Left kidney (tissue), 8 donors: ENCODE data around the gene KIAA1586. TPM values are rescaled to one million over a fixed set of nuclear protein-coding genes. Genes with fewer than 3 reads are reported as not detected.
"Not testable (repeated sequence)": the region's sequence is repeated elsewhere in the genome, so short reads cannot be mapped to it uniquely, and the experiment has no call there.

Experiments
- DNase-seq: peaks from one replicate; pipeline ENCODE4 v3.0.0-alpha.2; 2013
- long read RNA-seq, 8 donors: transcript quantifications; one replicate each; lab custom pipeline, GENCODE V29; 2026
- polyA plus RNA-seq: library from polyadenylated mRNA; unstranded; fragments of 120-200 nt; gene quantifications from one replicate; pipeline ENCODE4 v1.2.1, GENCODE V29; 2013; ENCODE audit not compliant: insufficient read length

Gene KIAA1586, protein sequence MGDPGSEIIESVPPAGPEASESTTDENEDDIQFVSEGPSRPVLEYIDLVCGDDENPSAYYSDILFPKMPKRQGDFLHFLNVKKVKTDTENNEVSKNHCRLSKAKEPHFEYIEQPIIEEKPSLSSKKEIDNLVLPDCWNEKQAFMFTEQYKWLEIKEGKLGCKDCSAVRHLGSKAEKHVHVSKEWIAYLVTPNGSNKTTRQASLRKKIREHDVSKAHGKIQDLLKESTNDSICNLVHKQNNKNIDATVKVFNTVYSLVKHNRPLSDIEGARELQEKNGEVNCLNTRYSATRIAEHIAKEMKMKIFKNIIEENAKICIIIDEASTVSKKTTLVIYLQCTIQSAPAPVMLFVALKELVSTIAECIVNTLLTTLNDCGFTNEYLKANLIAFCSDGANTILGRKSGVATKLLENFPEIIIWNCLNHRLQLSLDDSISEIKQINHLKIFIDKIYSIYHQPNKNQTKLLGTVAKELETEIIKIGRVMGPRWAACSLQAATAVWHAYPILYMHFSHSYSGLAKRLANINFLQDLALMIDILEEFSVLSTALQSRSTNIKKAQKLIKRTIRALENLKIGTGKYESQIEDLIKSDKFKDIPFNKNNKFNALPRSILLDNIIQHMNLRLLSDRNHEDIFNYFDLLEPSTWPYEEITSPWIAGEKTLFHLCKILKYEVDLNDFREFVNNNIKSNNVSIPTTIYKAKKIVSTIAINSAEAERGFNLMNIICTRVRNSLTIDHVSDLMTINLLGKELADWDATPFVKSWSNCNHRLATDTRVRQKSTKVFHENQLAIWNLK
- 27.0 TPM for polyA plus RNA-seq
- long read RNA-seq, donor 1, transcript KIAA1586-201 (4 exons, 2,933 nt) = major isoform, 11 of 12 reads
- long read RNA-seq, donor 1, partial matches to known transcripts = 0 of 12 reads
- long read RNA-seq, donor 1, other reads (novel, unspliced or antisense) = 0 of 12 reads
- long read RNA-seq, donor 2, transcript KIAA1586-201 (4 exons, 2,933 nt) = major isoform, 17 of 18 reads
- long read RNA-seq, donor 2, partial matches to known transcripts = 0 of 18 reads
- long read RNA-seq, donor 2, other reads (novel, unspliced or antisense) = 0 of 18 reads
- long read RNA-seq, donor 3, partial matches to known transcripts = 13 of 17 reads
- long read RNA-seq, donor 3, other reads (novel, unspliced or antisense) = 0 of 17 reads
- long read RNA-seq, donor 4, partial matches to known transcripts = 0 of 3 reads
- long read RNA-seq, donor 4, other reads (novel, unspliced or antisense) = 0 of 3 reads
- long read RNA-seq, donor 5, transcript KIAA1586-201 (4 exons, 2,933 nt) = major isoform, 15 of 18 reads
- long read RNA-seq, donor 5, partial matches to known transcripts = 0 of 18 reads
- long read RNA-seq, donor 5, other reads (novel, unspliced or antisense) = 0 of 18 reads
- long read RNA-seq, donor 6, transcript KIAA1586-201 (4 exons, 2,933 nt) = major isoform, 10 of 10 reads
- long read RNA-seq, donor 6, partial matches to known transcripts = 0 of 10 reads
- long read RNA-seq, donor 6, other reads (novel, unspliced or antisense) = 0 of 10 reads
- long read RNA-seq, donor 7, transcript KIAA1586-201 (4 exons, 2,933 nt) = major isoform, 9 of 16 reads
- long read RNA-seq, donor 7, partial matches to known transcripts = 5 of 16 reads
- long read RNA-seq, donor 7, other reads (novel, unspliced or antisense) = 0 of 16 reads
- long read RNA-seq, donor 8, transcript KIAA1586-201 (4 exons, 2,933 nt) = major isoform, 5 of 5 reads
- long read RNA-seq, donor 8, partial matches to known transcripts = 0 of 5 reads
- long read RNA-seq, donor 8, other reads (novel, unspliced or antisense) = 0 of 5 reads

DNA sequence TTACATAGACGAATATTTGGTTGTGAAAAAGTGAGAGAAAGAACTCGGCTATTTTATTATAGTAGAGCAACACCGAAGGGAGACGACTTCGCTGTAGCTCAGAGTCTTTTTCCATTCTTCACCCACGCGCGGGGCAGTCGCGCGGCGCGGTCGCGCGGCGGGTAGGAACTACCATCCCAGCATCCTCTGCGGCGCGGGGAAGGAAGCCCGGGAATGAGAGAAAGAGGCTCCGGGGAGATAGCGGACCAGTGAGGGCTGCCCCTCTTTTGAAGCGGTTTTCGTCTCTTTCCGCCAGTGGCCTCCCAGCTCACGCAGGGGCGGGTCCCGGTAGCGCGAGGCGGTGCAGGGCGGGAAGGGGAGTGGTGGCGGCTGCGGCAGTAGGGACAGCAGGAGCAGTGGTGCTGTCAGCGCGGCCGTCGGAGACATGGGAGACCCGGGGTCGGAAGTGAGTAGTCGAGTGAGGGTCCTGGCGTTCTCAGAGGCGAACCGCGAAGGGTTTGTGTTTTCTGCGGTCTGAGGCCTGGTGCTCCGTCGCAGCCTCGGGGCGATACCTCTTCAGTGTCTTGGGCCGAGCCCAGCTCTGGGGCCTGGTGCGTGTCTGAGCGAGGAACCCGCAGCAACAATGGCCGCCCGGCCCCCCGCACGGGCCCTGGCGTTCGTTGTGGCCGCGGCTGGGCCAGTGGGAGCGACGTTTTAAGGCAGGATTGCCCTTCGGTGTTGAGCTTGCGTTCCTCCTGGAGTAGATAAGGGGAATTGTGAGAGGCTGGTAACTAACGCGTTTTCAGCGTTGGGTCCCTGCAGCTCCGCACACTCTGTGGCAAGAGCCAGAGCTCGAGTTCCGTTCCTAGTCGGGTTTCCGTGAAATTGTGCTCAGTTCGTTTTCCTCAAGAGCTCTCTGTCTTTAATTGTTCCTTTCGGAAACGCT, at the start of gene KIAA1586:
Gene KIAA1586, plus strand, starts transcription at position 362 of the 925 bp plus-strand sequence. Its CDS starts 63 bp downstream, at position 425.
- peak; percentile 86 for DNase-seq

DNA sequence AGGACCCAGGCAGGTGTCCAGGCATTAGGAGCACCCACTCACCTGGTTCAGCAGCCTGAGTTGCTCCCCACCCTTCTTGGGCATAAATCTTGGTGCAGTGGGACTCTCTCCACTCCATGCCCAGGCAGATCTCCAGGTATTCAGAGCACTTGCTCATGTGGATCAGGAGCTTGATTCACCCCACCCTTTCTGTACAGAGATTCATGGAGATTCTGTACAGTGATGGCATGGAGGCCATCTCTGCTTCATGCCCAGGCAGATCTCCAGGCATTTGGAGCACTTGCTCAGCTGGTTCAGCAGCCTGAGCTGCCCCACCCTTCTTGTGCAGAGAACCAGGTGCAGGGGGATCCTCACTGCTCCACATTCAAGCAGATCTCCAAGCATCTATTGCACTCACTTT, 47.4 kb upstream of the KIAA1586 start:
- DNase-seq = no peak

DNA sequence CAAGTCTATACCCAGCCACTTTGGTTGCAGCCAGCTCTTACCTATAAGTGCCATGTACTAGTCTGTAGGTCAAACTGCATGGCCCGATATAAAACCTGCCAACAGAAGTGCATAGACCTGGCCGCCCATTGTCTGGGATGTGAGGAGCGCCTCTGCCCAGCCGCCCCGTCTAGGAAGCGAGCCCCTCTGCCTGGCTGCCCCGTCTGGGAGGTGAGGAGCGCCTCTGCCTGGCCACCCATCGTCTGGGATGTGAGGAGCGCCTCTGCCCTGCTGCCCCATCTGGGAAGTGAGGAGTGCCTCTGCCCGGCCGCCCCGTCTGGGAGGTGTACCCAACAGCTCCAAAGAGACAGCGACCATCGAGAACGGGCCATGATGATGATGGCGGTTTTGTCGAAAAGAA, 46.7 kb upstream of the KIAA1586 start:
- not testable (repeated sequence) for DNase-seq

DNA sequence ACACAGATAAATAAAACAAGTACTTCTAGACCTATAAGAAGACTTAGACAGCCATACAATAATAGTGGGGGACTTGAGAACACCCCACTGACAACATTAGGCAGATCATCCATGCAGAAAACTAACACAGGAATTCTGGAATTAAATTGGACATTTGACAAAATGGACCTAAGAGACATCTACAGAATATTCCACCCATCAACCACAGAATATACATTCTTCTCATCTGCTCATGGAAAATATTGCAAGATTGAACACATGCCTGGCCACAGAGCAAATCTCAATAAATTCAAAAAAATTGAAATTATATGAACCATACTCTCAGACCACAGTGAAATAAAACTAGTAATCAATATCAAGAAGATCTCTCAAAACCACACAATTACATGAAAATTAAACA, 44.3 kb upstream of the KIAA1586 start:
- no peak for DNase-seq

DNA sequence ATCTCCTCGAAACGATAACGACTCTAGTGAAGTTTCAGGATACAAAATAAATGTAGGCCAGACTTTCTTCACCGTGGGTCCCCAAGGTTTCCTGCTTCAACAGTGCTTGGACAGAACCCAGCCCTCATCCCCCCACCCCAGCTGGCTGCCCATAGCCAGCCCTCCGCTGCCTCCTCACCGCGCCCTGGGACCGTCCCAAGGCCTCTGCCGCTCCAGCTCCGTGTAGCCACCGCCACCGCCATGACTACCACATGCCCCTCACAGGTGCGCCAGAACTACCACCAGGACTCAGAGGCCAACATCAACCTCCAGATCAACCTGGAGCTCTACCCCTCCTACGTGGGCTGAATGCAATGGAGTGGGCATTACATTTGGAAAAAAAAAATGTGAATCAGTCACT, 42.2 kb upstream of the KIAA1586 start:
- no peak for DNase-seq

DNA sequence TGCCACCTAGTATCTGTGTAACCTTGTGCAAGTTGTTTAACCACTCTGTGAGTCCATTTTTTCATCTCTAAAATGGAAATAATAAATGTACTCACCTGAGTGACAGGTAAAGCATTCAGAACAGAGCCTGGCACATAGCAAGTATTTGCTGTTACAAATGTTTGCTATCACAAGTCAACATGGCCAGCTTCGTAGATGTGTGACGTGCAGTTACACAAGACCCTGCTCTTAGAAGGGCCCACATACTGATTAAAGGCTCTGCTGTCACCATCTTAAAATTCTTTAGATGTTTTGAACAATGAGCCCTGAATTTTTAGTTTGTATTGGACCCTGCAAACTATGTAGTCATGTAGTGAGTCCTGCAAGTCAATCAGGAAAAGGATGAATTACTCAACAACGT, 40.4 kb upstream of the KIAA1586 start:
- DNase-seq = no peak

DNA sequence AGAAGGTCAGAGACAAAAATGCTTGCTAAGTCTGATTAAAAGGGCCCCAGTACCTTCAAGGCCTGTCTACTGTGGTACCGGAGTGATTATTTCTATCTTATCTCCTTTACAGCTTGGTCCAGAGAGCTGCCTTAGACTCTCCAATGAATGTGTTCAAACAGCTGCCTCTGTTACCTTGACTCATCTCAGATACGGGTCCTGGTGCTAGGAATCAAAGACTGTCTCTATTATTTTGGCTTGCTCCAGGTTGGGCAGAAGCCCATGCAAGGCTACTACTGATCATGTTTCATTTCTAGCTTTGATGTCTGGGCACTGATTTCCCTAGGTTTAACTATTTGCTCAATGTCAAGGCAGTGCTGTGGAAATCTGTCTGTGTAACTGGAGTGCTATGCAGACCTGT, 38.4 kb upstream of the KIAA1586 start:
- not testable (repeated sequence) for DNase-seq

DNA sequence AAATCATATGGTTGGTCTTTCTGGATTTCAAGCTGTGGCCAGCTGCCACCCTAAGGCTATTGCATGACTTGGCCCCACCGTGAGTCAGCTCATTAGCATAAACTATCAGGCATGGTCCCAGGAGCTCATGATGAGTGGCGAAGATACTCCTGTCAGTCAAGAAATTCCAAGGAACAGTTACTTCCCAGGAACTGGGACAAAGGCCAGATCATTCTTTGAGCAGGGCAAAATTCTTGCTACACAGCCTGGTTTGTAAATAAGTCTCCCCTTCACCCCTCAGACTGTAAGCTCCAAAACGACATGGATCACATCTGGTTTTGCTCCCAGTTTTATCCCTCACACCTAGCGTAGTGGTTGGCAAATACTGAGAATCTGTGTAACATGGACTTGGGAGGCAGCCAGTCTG, 33.0 kb upstream of the KIAA1586 start:
- DNase-seq = no peak

DNA sequence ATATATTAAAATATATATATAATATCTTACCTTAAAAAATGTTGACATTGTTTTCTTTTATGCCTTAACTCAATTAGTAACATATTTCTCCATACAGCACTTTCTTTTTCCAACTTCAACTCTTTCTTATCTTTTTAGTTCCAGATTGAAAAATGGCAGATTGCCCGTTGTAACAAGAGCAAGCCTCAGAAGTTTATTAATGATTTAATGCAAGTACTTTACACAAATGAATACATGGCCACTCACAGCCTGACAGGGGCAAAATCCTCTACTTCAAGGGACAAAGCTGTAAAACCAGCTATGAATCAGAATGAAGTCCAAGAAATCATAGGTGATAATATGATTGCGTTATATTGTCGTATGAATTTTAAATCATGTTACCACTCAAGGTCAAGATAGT, 29.4 kb upstream of the KIAA1586 start:
- no peak for DNase-seq

DNA sequence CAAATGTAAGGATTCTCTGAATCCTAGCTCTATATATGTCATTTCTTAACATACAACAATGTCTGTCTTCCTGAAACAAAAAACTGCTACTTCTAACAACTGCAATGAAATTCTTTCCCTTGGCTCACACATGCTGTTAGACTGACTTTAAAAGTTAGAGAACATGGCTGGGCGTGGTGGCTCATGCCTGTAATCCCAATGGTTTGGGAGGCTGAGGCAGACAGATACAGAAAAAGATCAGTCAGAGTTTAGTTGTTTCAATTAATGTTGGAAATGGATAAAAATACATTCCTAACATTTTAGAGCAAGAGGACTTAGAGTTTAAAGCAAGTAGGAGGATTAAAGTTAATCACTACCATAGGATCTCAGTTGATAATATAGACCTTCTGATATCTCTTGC, 28.7 kb upstream of the KIAA1586 start:
- DNase-seq = no peak

DNA sequence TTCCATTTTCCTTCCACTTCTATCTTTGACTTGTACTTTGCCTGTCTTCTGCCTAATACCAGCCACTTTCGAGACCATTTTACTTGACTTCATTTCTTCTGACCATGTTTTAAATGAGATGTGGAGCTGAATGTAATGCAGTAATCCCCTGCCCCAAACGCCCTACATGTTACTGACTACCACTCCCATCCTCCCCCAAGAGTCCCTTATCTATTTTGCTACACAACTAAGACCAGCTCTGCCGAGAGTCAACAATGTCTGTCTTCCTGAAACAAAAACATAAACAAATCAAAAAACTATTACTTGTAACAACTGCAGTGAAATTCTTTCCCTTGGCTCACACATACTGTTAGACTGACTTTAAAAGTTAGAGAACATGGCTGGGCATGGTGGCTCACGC, 27.1 kb upstream of the KIAA1586 start:
- no peak for DNase-seq

DNA sequence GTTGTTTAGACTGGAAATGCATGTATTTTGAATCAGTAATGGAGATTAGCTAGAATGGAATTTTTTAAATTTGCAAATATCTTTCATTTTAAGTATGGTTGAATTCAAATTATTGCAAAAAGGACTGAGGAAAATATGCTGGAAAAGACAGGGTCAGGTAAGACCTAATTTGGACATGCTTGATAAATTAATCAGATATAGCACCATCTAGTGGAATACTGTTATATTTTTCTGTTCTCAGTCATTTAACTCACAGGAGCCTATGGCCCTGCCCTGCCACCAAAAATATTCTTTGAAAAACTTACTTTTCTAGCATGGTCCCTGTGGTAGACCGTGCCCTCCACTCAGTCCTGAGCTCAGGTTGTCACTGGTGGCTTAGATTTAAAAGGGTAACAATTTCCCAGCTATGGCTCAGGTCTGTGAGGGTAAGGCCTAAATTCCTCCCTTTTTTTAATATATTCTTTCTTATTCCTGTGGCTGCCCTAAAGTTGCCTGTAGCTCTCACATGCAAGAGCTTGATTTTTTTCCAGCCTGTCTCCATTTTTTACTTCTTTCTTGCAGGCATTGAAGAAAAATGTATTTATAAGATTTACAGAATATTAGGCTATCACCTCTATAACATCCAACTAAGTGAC, 25.3 kb upstream of the KIAA1586 start:
- peak; percentile 28 for DNase-seq

DNA sequence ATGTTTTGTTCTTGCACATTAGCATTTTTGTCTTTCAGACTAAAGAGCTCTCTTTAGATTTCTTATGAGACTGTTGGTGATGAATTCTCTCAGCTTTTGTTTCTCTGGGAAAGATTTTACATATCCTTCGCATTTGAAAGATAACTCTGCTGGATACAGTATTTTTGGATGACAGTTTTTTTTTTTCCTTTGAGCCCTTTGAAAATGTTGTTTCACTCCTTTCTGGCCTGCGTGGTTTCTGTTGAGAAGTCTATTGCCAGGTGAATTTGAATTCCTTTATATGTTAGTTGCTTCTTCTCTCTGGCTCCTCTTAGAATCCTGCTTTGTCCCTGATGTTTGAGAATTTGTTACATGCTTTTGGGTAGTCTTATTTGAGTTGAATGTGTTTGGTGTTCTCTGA, 22.2 kb upstream of the KIAA1586 start:
- DNase-seq = no peak

DNA sequence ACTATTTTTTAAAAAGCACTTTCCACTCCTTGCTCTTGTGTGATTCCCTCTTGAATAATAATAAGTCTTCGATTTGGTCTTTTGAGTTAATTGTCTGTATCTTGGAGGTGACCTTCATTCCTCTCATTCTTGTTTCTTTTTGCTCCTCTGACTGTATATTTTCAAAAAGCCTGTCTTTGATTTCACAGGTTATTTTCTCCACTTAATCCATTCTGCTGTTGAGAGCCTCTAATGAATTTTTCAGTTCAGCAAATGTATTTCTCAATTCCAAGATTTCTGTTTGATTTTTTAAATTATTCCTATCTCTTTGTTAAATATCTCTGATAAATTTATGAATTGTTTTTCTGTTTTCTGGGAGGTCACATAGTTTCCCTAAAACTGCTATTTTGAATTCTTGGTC, 21.7 kb upstream of the KIAA1586 start:
- no peak for DNase-seq

DNA sequence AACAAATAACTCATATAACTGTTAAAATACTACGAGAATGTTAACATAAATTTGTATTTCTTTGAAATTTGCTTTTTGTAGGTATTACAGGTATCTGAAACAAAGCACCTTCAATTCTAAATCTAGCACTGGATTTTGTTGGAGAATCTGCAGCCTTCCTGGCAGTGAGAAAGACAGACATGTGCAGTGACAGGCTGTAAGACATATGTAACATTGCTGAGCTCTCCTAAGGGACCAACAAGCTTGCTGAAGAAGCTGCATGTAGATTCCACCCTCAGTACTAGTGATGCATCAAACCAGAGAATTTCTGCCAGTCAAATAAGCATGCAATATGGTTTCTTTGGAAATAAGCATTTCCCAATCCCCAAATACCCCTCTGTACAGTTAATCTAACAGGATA, 20.5 kb upstream of the KIAA1586 start:
- DNase-seq = no peak

DNA sequence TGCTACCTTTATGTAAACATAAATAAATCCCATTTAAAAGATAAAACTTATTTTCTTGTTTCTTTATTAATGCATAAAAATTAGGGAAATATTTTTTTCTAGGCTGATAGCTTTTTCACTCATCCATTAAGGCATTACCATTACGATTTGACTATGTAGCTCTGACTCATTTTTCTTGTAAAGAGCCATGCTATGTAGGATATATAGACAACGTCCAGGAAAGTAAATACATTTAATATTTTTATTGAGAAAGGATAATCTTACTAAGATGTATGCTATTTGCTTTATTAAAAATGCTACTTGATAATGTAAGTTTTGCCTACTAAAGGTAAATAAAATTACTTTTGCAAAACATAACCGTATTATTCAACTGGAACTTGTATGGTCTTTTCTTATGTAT, 19.2 kb upstream of the KIAA1586 start:
- no peak for DNase-seq

DNA sequence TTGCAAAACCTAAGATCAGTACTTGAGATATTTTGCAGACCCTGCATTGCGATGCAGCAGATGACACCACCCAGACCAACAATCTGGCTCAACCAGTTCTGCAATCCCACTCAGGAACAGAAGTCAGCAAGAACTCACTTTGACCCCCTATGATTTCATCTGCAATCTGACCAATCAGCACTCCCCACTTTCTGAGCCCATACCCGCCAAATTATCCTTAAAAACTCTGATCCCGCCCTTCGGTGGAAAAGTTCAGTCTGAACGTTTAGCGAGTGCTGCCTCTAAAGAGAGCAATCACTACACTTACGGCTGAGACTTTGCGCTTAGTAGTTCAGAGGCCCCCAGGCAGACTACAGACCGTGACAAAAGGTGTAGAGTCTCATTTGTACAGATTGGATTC, 17.3 kb upstream of the KIAA1586 start:
- DNase-seq = no peak

DNA sequence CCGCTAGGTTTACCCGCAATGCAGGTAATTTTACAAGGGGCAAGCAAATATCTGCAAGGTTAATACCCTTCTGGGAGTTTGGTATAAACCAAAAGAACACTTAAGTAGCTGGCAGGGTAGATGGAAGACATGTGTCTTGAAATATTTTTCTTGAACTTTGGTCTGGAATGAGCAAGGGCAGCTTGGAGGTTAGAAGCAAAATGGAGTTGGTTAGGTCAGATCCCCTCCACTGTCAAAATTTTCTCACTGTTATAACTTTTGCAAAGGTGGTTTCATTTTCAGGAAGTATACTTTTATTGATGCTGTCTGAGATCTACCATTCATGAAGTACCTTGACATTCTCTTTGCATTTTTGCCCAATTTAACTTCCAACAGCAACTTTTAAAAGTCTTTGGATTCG, 13.3 kb upstream of the KIAA1586 start:
- DNase-seq = no peak

DNA sequence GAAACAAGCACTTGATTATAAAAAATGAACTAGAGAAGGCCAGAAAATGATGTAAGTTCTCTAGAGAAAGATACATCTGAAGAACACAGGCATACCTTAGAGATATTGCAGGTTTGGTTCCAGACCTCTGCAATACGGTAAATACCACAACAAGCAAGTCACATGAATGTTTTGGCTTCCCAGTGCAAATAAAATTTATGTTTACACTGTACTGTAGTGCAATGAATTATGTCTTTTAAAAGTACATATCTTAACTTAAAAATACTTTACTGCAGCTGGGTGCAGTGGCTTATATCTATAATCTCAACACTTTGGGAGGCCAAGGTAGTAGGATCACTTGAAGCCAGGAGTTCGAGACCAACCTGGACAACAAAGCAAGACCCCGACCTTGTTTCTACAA, 10.9 kb upstream of the KIAA1586 start:
- no peak for DNase-seq

DNA sequence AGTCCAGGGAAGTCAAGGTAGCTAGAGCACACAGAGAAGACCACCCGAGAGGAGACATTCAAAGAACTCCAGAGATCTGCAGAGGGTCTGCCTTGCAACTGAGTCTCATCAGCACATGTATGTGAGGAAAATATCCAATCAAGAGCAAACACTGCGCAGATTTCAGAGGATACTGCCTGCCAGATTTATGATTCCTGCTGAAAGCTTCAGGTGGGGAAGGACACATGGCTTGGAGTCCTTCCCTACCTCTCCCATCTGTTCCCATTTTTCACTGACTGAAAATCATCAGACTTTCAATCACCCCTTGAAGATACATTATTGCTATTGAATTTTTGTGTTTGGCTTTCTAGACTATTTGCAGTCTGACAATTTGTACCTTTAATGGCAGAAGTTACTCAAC, 7.6 kb upstream of the KIAA1586 start:
- no peak for DNase-seq
